Dendritic cell treated with granulocyte-macrophage colony-stimulating factor and Interleukin-4, amounts not matched to agents 40 ng/mL and 50 ng/mL, for 4 days (primary cell): ENCODE data around the gene KCNT1.

Experiments used
- H3K27ac Mint-ChIP-seq: one replicate; pipeline ENCODE4 v1.8.0; 2022; ENCODE audit warnings: mild to moderate bottlenecking, mixed read lengths
- H3K27me3 Mint-ChIP-seq: one replicate; pipeline ENCODE4 v1.8.0; 2022; ENCODE audit warnings: mild to moderate bottlenecking, mixed read lengths
- H3K36me3 Mint-ChIP-seq: one replicate; pipeline ENCODE4 v1.8.0; 2022; ENCODE audit warnings: low read depth, mixed read lengths
- H3K4me1 Mint-ChIP-seq: one replicate; pipeline ENCODE4 v1.8.0; 2022; ENCODE audit warnings: low read depth, mixed read lengths
- H3K4me3 Mint-ChIP-seq: one replicate; pipeline ENCODE4 v1.8.0; 2022; ENCODE audit warnings: mild to moderate bottlenecking, moderate library complexity, mixed read lengths
- H3K9me3 Mint-ChIP-seq: one replicate; pipeline ENCODE4 v1.8.0; 2022; ENCODE audit warnings: mixed read lengths
- intact Hi-C: fragments of 100-400 bp; cut with micrococcal nuclease; formaldehyde crosslinking; loops from one replicate; pipeline ENCODE4 v1.15.0; 2022

KCNT1 gene

DNA sequence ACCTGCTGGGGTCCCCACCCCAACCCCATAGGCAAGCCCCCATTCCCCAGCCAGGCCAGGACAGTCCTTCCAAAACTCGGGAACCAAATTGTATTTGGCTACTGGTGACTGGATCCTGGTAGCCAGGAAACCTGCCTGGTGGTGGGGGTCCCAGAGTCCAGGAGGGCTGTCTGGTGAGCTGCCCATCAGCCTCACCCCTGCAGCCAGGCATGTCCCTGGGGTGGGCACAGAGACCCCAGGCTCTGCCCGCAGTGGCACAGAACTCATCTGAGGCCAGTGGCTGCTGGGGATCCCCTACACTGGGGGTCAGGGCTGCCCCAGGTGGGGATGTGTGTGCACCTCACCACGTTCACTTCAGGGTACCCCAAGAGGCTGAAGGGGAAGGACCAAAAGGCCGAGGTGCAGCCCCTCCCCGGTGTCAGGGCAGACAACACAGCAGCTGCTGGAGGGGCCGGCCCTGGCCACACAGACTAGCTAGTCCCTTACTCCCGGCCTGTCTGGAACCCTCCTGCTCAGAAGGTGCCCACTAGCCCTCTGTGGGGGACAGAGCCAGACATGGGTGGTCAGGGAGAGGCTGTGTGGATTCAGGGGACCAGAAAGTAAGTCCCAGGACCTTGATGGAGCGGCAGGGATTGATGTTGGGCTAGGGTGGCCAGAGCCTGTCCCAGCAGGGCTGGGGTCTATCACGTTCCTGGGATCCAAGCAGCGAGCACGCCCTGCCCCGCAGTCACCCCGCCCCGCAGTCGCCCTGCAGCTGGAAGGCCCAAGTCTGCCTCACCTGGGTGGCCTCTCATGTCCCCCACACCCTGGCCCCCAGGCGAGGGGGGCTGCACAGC lies 91.5 kb downstream of the KCNT1 start:
- Mint-ChIP-seq H3K4me1 (no peaks in the 10 kb centered on the region), H3K4me3 (no peak overlapping the region), H3K27me3 (peaks cover 4% of the 10 kb centered on the region), H3K36me3 (no peaks in the 10 kb centered on the region), H3K27ac (no peak overlapping the region), H3K9me3 (no peaks in the 10 kb centered on the region)
- intact Hi-C loops = no loop called here

DNA sequence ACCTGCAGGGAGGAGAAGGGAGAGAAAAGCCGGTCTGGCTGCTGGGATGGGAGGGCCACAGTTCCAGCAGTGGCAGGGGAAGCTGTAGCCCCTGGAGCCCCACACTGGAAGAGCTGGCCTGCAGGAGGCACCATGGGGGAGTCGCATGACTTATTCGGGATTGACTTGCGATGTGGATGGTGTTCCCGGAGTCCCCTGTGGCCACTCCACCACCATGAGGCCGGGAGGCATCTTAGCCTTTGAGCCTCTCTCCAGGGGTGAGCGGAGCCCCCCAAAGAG lies 92.0 kb downstream of the KCNT1 start:
- intact Hi-C loops = no loop called here
- Mint-ChIP-seq H3K4me1 (no peaks in the 10 kb centered on the region), H3K36me3 (no peaks in the 10 kb centered on the region), H3K9me3 (no peaks in the 10 kb centered on the region), H3K4me3 (no peak overlapping the region), H3K27me3 (peaks cover 4% of the 10 kb centered on the region), H3K27ac (no peak overlapping the region)

GRCh38 chr9:135794361-135794885 lies 92.4 kb downstream of the KCNT1 start:
- Mint-ChIP-seq H3K27ac (no peak overlapping the region), H3K4me3 (no peak overlapping the region), H3K36me3 (no peaks in the 10 kb centered on the region), H3K4me1 (no peaks in the 10 kb centered on the region), H3K27me3 (peaks cover 4% of the 10 kb centered on the region), H3K9me3 (no peaks in the 10 kb centered on the region)
- intact Hi-C loops = no loop called here

DNA sequence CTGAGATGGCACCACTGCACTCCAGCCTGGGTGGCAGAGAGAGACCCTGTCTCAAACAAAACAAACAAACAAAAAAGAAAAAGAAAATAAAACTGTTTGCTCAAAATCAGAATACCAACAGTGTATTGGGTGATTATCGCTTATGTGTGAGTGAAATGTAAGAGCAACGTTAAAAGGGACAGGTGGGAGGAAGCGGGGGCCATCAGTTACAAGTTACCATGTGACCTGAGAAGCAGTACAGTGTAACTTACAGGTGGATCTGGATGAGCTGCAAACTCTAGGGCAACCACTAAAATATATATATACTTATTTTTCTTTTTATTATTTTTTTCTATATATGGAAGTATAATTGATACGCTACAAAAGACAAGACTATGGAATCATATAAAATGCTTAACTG lies 93.4 kb downstream of the KCNT1 start:
- Mint-ChIP-seq H3K27me3 (peaks cover 4% of the 10 kb centered on the region), H3K36me3 (no peaks in the 10 kb centered on the region), H3K9me3 (no peaks in the 10 kb centered on the region), H3K4me1 (no peaks in the 10 kb centered on the region), H3K27ac (no peak overlapping the region), H3K4me3 (no peak overlapping the region)
- intact Hi-C loops = no loop called here

DNA sequence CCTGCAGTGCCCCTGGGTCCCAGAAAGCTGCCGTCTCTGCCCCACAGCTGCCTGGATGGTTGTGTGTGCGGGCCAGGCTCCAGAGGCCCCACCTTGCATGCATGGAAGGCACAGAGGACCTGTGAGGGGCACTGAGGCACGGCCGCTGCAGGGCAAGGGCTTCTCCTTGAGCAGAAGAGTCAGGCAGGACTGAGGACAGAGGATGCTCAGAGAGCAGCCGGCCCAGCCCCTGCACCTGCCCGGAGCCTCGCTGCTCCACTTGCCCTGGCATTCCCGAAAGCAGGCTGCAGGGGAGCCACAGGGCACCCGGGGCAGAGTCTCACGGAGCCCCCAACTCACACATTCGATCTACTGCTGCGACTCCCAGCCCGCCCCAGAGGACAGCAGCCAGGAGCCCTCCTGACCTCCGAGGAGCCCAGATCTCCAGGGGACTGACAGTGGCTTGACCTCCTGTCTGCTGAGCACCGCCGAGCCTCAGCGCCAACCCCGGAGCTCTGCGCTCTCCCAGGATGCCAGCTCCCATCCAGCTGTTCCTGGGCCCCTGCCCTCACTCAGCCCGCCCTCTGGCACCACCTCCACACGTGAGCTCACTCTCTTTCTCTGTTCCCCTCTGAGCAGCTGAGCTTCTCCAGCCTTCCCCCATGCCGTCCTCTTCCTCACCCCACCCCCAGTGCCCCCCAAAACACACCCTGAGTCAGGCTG lies 95.0 kb downstream of the KCNT1 start:
- Mint-ChIP-seq H3K4me3 (no peak overlapping the region), H3K36me3 (no peaks in the 10 kb centered on the region), H3K27me3 (peaks cover 5% of the 10 kb centered on the region), H3K27ac (no peak overlapping the region), H3K9me3 (no peaks in the 10 kb centered on the region), H3K4me1 (no peaks in the 10 kb centered on the region)
- intact Hi-C loops = no loop called here

GRCh38 chr9:135797507-135798262 lies 95.7 kb downstream of the KCNT1 start:
- intact Hi-C loops = no loop called here
- H3K27ac Mint-ChIP-seq = no peak overlapping the region
- no peaks in the 10 kb centered on the region for H3K36me3 Mint-ChIP-seq
- H3K9me3 Mint-ChIP-seq = no peaks in the 10 kb centered on the region
- H3K4me1 Mint-ChIP-seq = no peaks in the 10 kb centered on the region
- peaks cover 5% of the 10 kb centered on the region for H3K27me3 Mint-ChIP-seq
- H3K4me3 Mint-ChIP-seq = no peak overlapping the region

DNA sequence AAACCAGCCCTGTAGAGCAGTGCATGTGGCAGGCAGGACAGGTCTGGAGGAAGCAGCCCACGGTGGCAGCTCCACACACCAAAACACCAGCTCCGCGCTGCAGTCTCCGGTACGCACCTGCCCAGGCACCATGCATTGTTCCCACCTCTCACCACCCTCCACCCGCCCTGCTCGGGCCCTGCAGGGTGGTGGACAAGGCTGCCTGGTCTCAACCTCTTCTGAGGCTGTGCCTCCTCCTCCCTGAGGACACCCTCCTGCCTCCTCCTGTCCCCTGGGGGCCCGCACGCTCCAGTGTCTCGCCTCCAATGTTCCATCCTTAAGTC lies 96.2 kb downstream of the KCNT1 start:
- Mint-ChIP-seq H3K27ac (no peak overlapping the region), H3K4me3 (no peak overlapping the region), H3K9me3 (no peaks in the 10 kb centered on the region), H3K36me3 (no peaks in the 10 kb centered on the region), H3K27me3 (peaks cover 5% of the 10 kb centered on the region), H3K4me1 (no peaks in the 10 kb centered on the region)
- intact Hi-C loops = no loop called here

DNA sequence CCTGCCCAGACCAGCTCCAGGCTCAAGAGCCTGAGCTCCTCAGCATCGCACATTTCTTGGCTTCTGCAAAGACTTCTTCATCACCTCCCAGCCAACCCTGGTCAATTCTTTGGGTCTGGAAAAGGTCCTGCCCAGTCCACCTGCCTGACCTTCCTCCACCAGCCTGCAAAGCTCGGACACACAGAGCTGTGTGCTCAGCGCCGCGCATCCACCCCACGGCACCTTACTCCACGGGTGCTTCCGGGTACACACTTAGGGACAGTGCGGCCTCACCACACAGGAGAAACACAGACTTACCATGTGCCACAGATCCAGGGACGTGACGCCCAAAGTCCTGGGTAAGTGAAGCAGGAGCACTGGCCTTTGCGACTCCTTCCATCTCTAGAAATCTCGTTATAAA lies 97.3 kb downstream of the KCNT1 start:
- intact Hi-C loops = no loop called here
- no peak overlapping the region for H3K4me3 Mint-ChIP-seq

GRCh38 chr9:135801070-135801469 lies 99.1 kb downstream of the KCNT1 start:
- H3K36me3 Mint-ChIP-seq = no peaks in the 10 kb centered on the region
- H3K9me3 Mint-ChIP-seq = no peaks in the 10 kb centered on the region
- no peak overlapping the region for H3K4me3 Mint-ChIP-seq
- H3K27ac Mint-ChIP-seq = no peak overlapping the region
- H3K4me1 Mint-ChIP-seq = no peaks in the 10 kb centered on the region
- peaks cover 5% of the 10 kb centered on the region for H3K27me3 Mint-ChIP-seq
- intact Hi-C loops = no loop called here

More for the DNA sequence above, 97.3 kb downstream of the KCNT1 start:
- Mint-ChIP-seq H3K36me3 (no peaks in the 10 kb centered on the region), H3K4me1 (no peaks in the 10 kb centered on the region), H3K27me3 (peaks cover 4% of the 10 kb centered on the region), H3K27ac (no peak overlapping the region), H3K9me3 (no peaks in the 10 kb centered on the region)

DNA sequence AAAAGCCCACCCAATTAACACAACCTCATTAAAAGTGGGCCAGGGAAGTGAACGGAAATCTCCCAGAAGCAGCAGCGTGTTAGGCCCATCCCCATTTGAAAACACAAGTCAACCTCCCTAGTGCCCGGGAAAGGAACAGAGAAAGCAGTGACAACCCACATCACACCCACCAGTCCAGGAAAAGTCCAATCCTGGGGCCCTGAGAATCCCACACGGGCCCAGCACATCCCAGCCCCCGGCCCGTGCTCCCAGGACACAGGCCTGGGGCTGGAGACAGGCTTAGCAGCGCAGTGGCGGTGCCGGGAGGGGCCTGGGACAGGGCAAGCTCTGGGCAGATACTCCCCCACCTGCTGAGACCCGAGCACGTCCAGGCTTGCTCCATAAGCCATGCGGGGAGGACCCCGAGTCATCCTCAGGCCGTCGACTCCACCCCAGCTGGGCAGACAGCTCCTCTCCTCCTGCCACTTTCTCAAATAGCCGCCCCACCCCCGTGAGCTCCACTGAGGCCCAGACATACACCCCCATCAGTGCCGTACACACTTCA lies 101.0 kb downstream of the KCNT1 start:
- intact Hi-C loops = no loop called here
- Mint-ChIP-seq H3K27me3 (peaks cover 5% of the 10 kb centered on the region), H3K9me3 (no peaks in the 10 kb centered on the region), H3K4me1 (no peaks in the 10 kb centered on the region), H3K27ac (no peak overlapping the region), H3K4me3 (no peak overlapping the region), H3K36me3 (no peaks in the 10 kb centered on the region)

DNA sequence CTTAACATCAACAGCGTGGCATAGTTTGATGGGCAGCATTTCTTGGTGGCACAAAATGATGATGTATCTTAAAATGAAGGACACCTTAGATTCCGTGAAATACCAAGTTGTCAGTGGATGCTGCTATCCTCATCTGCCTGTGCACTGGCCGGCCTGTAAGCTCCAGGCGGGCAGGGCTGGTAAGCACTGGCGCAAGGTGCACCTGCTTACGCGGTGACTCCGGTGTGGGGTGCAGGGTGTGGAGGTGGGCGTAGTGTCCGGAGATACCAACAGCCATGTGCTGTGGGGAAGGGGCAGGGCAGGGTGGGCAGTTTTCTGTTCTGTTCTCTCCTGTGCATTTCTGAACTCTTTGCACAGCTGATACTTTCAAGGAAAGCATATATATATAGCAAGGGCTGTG lies 101.5 kb downstream of the KCNT1 start:
- Mint-ChIP-seq H3K4me3 (no peak overlapping the region), H3K36me3 (no peaks in the 10 kb centered on the region), H3K9me3 (no peaks in the 10 kb centered on the region), H3K4me1 (no peaks in the 10 kb centered on the region), H3K27me3 (peaks cover 5% of the 10 kb centered on the region), H3K27ac (no peak overlapping the region)
- intact Hi-C loops = no loop called here

DNA sequence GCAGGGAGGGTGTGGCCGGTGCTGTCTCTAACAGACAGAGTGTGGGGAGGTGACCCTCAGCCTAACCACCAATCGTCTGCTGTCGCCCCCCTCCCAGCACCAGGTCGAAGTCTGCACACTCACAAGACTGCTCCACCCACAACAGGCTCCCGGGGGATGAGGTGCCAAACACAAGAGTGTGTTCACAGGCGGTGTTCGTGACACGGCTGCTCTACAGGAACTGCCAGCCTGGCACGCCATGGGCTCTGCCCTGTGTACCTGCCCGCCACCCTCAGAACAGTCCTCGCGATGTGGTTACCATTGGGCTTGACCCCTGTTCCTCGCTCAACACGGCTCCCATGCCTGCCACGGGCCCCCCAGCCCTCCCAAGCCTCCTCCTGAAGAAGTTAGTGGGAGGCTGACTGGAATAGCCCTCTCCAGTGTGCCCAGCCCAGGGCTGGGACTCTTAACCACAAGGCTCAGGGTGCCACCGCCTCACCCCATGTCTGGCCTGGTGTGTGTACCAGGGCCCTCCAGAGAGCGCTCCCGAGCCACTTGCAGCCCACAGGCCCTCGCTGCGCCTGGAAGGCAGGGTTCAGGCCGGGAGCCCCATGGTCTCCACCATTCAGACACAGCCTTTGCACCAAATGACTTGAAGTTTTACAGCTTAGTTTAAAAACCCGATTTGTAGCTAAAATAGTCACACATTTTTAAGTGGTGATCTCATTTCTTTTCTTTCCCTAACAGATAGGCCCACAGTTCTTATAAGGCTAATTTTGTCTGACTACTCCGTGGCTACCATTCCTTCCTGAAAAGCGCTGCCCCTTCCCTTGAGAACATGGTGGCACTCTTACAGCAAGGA lies 102.8 kb downstream of the KCNT1 start:
- H3K27ac Mint-ChIP-seq = no peak overlapping the region
- intact Hi-C loops = no loop called here
- no peak overlapping the region for H3K4me3 Mint-ChIP-seq
- H3K4me1 Mint-ChIP-seq = no peaks in the 10 kb centered on the region
- H3K36me3 Mint-ChIP-seq = peaks cover 10% of the 10 kb centered on the region
- H3K27me3 Mint-ChIP-seq = peaks cover 5% of the 10 kb centered on the region
- H3K9me3 Mint-ChIP-seq = no peaks in the 10 kb centered on the region

DNA sequence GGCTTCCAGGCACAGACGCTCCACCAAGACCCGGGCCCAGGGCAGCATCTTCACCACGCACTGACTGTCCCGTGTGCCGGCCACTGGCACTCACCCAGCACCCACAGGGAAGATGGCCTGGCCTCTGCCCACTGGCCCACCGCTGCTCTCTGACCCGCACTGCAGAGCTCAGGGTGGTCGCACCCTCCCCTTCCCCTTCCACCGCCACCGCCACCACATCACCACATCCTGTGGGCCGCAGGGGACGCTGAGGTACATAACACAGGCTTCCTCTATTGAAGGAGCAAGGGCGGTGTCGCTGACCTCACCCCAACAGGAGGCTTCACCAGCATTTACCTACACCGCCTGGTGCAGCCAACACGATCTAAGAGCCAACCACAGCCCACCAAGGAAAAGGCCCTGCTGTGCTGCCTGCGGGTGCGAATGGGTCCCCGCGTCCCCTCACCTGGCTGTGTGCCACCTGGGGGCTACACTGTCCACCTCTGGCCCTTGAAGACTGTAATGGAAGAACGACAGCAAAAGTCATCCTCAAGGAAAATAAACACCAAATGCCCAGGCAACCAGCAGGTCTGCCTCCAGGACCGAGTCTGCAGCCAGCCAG lies 103.5 kb downstream of the KCNT1 start:
- no peaks in the 10 kb centered on the region for H3K9me3 Mint-ChIP-seq
- no peak overlapping the region for H3K4me3 Mint-ChIP-seq
- intact Hi-C loops = no loop called here
- H3K36me3 Mint-ChIP-seq = peaks cover 17% of the 10 kb centered on the region
- no peak overlapping the region for H3K27ac Mint-ChIP-seq
- H3K4me1 Mint-ChIP-seq = no peaks in the 10 kb centered on the region
- H3K27me3 Mint-ChIP-seq = peaks cover 5% of the 10 kb centered on the region
